ENCODE data around the gene TVP23B.
"Not testable (repeated sequence)": the region's sequence is repeated elsewhere in the genome, so short reads cannot be mapped to it uniquely, and the experiment has no call there.

- not testable (repeated sequence) for TF ChIP-seq CTCF, POLR2A (IDR thresholded peaks at IDR 0.05)
Measured at GRCh38 chr17:18827613-18828012, 46.6 kb downstream of the TVP23B start.

Data from testis (tissue), 2 donors.